GM23248 (cell line): Measurements from ENCODE around the gene USF1.

Experiments
- EZH2 ChIP-seq: fragments of 200-600 bp; sonication (generic); IDR thresholded peaks from 2 replicates; pipeline ENCODE4 v1.6.1; 2018; ENCODE audit warnings: antibody characterized with exemption, mild to moderate bottlenecking; ENCODE audit not compliant: insufficient read depth, poor library complexity, severe bottlenecking
- EZH2phosphoT487 ChIP-seq: fragments of 200-600 bp; sonication (generic); IDR thresholded peaks from 2 replicates; pipeline ENCODE4 v1.6.1; 2018; ENCODE audit warnings: antibody characterized with exemption, moderate library complexity, mild to moderate bottlenecking, low read depth; ENCODE audit not compliant: insufficient read depth

GRCh38 chr1:161047436-161048420 is 2.0 kb upstream of the USF1 start:
- TF ChIP-seq EZH2 (no peak), EZH2phosphoT487 (no peak)
